Right renal pelvis (tissue), 4 donors: ENCODE results near the gene SV2C. TPM values are rescaled to one million over a fixed set of nuclear protein-coding genes. Genes with fewer than 3 reads are reported as not detected.

Experiments used
- DNase-seq, 4 donors: peaks; one replicate each; pipeline ENCODE4 v3.0.0-alpha.2; 2013; ENCODE audit warnings: low read depth in 4 of 4, low spot score in 3 of 4, missing footprints in 1 of 4
- polyA plus RNA-seq, 4 donors: library from polyadenylated mRNA; unstranded; fragments of 120-200 nt; gene quantifications; one replicate each; pipeline ENCODE4 v1.2.1, GENCODE V29; 2013; ENCODE audit not compliant: insufficient read length in 4 of 4

Gene SV2C
- polyA plus RNA-seq, 4 donors: 0.07 to 0.35 (median 0.20) TPM

DNA sequence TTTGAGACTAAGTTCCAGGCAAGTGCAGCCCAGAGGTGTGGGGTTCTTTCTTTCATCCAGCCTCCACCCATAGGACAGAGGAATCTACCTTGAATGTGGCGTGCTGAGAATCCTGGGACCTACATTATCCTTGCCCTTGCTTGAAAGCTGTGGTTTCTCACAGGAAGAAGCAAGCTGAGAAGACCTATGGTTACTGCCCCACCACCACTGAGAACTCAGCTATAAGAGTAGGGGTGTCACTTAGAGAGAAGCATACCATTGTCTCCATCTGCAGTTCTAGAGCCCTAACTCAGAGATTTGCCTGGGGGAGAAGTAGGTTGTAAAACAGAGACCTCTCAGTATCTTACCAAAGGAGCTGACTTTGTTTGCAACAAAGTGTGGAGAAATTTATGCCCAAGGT is 72.4 kb downstream of the SV2C start:
- no peak for DNase-seq

DNA sequence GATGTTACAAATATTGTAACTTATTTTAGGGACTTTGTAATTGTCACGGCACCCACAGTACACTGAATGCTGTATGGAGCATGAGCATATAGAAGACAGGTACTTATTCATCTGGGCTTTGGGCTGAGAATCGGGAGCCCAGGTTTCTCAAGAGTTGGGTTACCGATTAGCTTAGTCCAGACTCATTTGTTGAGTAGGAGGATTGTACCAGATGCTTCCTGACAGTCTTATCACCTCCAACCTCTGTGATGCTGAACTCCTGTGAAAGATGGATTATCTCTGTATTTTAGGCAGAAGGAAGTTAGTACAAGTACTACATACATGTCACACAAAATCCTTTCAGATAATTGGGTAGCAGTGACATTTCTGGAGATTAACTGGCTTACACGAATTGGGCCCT is 79.2 kb downstream of the SV2C start:
- DNase-seq: no peak

DNA sequence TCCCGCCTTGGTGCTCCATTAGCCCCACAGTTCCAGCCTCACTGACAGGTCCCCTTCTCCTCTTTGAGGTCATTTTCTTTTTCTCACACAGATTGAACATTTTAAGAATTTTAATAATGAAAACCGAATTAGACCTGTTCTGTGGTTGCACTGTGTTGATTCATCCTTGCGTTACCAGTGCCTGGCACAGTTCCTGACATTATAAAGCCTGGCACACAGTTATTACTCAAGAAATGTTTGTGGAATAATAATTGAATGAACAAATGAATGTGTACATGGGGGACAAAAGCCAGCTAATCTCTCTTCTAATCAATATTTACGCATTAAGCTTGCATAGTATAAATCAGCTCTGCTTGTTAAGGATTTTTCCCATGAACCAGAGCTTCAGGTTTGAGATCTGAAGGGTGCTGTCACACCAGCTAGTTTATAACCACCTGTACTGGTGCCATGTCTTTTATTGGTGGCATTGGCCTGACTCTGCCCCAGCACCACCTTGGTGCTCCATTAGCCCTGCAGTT is 80.0 kb downstream of the SV2C start:
- DNase-seq: no peak

DNA sequence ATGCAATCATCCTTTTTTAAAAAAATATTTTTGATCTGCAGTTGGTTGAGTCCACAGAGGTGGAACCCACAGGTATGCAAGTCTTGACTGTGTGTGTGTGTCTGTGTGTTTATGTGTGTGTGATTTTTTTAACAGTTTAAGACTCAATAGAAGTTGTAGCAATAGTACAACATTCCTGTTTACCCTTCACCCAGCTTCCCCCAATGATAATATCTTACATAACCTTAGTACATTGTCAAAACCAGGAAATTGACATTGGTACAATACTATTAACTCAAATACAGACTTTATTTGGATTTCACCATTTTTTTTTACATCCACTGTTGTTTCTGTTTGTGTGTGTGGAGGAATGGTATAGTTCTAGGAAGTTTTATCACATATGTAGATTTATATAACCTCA is 81.8 kb downstream of the SV2C start:
- DNase-seq: no peak

DNA sequence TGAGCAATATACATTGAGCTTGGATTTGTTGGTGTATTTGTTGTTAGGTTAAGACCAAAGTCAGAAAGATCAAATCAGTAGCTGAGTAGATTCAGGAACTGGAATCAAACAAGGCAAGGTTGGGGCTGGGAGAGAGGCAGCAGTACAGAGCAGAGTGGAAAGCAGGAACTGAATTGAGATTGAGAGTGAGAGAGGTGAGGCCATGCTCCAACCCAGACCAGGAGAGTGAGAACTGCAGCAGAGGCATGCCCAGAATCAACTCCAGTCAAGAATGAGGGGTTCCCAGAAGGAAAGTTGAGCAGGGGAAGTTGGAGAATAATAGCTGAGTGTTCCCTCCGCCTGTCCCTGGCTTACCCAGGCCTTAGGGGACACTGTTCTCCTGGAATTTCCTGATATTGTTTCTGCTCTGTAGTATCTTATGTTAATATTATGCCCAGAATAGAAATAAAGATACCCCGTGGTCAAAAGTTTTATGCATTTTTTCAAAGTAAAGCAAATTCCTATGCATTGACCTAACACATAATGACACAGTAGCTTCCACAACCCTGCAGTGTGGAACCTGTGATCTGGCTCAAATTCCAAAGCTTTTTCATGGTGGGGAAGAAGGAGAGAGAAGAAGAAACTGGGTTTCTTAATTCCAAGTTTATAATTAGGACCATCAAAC is 82.7 kb downstream of the SV2C start:
- no peak for DNase-seq

DNA sequence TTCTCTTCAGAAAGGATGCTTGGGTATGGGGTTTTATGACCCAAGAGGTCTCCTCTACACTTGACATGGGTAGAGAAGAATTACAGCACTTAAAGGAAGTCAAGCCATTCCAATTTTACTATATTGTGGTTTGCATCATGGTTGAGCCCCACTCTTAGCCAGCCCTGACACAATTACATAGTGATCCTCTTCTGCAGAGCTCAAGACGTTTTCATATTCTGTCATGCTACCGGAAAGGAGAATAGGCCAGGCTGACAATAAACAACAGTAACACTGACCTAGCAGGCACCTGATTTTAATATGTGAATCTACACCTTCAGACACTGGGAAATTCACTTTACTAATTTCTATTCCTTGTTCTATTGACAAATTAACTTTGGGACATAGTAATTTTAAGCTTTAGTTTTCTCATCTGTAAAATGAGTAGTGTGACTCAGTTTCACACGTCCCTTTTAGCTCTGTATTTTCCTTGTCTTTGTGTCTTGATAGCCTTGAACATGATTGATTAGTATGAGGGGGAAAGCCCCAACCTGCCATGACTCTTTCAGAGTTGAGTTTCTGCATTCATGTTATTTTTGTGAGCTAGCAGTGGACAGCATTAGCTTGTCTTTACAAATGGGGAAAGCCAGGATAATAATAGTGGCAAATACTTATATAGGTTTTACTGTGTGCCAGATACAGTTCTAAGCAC is 83.8 kb downstream of the SV2C start:
- DNase-seq: no peak

DNA sequence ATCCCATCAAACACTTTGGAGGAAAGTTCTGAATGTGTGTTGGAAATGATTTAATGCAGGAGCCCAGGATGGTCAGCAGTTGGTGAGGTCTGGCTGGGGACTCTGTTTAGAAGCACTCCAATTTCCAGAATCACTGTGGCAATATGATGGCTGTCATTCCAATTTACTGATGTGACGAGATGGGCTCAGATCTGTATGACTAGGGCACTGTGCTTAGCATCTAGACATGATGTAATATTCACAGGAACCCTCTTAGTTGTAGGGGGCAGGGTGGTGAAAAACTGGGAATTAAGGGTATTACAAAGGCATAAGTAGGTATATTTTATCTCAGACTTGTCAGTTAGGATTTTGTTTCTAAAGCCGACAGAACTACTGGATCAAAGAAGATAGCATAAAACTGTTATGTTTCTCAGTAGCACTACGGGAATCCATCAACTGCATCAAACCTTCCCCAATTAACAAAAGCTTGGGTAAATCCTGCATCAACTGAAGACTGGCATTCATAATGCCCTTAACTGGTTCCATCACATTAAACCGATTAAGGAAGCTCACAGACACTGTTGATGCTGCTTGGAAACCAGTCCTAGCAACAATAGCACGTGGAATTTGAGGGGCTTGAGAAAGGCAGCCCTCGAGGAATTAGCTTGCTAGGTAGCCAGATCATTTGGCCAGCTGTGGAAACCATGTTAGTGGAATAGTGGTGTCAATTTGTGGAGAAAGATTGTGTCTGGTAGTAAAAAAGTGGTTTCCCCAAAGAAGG is 86.1 kb downstream of the SV2C start:
- DNase-seq: no peak

DNA sequence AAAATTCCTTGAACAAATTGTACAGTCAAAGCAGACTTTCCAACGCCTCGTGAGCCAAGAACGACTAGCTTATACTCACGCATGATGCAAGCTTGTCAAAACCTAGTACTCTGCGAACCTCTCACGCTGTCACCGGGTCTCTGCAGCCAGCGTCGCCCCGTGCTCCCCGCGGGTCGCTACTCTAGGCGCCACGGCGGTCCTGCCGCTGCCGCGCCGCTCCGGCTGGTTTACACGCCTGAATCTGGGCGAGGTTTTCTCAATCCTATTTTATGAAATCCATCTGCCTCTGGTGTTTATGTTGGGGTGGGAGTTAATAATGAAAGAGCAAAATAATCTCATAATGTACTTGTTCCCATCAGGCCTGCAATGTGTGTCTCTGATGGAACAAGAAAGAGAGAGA is 90.9 kb downstream of the SV2C start:
- no peak for DNase-seq

DNA sequence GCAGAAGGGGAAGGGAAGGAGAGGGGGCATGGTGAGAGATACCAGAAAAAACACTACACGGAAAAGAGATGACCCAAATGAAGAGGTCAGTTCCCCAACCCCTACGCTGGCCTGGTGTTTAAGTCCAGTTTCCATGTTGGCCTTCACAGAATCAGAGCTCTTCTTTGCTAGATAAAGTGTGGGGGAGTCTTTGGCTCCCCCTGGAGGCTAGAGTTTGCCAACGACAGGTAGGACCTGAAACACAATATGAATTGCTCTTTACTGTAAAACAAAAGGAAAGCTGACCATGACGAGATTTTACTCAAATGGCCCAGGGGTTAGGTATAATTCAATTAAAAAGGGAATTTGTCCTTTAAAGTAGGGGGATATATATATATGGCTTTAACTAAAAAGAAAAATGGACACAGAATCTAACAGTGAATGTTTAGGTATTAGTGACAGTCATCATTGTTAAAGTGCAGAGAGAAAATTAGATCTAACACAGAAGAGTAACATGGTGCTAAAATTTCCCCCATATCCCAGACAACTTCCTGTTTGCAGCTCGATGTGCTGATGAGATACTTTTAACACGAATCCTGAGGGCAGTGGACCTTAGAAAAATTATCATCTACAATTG is 92.0 kb downstream of the SV2C start:
- peak; percentile 27 to 44 (median 32) for DNase-seq

DNA sequence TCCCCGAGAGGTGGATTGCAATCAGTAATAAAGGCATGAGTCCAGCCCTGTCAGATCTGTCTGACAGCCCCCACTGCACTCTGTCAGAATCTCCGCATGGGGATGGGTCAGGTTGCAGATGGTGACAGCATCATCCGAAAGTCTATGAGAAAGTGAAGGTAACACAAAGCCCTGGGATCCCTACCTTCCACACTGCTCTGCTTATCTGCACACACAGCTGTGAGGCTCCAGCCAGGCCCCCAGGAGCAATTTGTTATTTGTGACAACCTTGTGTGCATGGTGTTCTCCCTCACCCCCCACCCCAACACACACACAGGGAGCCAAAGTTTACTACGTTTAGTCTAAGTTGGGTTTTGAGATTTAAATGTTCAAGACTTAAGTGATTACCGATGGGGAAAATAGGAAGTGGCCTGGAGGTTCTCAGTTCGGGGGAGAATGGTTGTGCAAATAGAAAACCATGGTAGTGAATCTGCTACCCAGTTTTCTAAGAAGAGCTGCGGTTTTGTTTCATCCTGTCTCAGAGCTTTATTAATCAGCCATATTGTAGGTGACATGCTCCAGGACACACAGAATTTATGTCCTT is 92.7 kb downstream of the SV2C start:
- no peak for DNase-seq

DNA sequence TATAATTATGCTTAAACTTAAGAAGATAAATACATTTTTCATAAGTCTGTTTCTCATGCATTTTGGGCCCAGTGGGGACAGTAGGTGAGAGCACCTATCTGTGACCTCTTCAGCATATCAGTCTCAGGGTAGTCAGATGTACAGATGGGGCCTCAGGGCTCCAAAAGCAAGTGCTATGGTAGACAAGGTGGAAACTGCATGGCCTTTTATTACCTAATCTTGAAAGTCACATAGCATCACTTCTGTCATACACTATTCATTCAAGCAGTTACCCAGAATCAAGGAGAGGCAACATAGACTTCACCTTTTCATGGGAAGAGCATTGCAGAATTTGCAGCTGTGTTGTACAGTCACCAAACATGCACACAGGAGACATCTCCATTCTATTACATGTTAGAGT is 94.8 kb downstream of the SV2C start:
- no peak for DNase-seq

DNA sequence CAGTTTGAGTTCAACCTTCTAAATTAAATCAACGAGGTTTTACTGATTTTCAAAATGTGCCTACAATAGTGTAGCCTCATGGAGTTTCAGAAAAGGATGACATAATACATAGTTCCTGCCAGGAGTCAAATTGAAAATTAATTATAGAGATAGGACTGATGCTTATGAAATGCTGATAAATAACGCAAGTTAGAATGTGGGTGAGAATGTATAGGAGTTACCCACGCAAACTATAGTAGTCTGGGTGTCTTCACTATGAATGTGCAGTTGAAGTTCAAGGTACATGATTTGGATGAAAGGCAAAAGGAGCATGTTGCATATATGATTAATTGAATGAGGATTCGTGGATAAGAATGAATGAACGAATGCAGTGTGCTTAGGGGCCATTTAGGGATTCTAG is 95.7 kb downstream of the SV2C start:
- no peak for DNase-seq

DNA sequence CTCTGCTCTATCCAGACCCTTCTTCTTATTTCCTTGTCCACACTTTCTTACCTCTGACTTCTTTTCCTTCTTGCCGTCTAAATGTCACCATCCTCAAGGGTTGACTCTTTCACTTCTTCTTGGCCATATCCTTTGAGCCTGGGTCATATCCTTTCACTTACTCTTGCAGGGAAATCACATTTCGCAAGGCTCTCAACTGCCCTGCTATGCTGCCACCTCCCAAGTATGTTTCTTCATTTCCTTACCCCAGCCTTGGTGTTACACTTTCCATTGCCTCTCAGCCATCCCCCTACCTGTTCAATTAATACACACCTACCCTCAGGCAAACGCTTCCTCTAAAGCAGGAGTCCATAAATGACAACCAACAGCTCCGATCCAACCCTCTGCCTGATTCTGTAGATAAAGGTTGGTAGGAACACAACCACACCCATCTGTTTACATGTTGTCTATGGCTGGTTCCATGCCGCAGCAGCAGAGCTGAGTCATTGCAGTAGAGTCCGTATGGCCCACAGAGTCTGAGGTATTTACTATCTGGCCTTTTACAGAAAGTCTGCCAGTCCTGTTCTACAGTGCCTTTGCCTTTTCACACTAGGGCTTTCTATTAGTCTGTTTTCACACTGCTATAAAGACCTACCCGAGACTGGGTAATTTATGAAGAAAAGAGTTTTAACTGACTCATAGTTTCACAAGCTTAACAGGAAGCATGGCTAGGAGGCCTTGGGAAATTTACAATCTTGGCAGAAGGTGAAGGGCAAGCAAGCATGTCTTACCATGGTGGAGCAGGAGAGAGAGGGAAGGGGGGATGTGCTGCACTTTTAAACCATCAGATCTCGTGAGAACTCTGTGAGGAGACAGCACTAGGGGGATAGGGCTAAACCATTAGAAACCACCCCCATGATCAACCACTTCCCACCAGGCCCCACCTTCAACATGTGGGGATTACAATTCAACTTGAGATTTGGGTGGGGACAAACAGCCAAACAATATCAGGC is 97.9 kb downstream of the SV2C start:
- no peak for DNase-seq

DNA sequence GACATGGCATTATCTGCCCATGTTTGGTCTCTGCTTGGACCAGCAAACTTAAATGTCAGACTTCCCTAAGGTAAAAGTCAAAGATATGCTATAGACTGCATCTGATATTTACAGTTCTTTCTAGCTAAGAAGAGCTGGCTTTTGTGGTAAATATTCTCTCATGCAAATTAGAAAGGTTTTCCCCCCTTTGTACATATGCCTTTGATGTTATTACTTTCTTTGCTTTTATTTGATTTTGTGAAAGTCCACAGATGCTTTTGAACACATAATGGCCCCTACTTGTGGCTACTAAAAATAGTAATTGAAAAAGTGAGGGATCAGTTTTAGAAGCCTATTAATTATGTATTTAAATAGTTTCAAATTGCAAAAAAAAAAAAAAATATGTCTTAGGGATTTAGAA is 104.2 kb downstream of the SV2C start:
- DNase-seq: no peak

DNA sequence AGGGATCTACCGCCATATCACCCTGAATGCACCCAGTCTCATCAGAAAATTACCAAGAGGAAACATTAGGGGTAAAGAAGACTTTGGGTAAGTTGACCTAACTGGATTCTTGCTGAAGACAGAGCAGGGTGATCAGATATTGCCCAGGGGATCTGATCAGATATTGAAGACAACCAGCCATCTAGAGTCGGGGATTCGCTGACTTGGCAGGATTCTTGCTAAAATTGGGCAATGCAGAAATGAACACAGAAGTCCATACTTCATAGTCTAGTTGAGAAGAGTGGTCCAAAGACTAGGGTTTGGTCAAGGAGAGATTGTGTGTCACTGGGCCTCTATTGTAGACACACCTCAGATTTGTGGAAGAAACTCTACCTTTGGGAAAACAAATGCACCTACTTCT is 107.2 kb downstream of the SV2C start:
- no peak for DNase-seq

DNA sequence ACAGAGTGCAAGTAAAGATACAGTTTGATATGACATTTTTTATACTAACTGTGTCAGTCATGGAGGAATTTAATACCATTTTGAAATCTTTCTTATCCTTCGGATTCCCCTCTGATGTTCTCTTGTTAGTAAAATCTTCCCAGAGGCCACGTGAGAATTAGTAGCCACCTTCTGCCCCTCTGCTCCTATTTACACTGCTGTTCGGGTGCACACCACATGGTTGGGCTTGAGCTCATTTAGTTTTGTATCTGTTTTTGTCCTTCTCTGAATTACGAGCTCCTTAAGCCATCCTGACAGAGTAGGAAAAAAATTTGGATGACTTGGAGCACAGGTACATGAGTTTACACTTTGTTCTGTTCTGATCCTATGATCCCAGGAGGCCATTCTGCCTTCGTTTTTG is 109.7 kb downstream of the SV2C start:
- no peak for DNase-seq

DNA sequence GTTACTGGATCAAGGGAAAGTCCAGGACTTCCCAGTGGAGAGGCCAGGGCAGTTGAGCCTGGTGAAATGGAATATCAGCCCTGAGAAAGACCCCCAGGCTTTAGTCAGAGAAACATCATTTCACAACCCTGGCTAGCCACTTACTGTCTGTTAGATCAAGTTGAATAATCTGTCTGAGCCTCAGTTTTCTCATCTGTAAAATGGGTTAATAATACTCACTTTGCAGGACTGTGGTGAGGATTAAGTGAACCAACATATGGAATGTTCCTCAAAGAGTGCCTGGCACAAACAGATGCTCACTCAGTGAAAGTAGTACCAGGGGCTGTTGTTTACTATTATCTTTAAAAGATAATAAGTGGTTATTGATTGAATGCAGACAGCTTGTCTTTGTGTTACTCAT is 110.5 kb downstream of the SV2C start:
- DNase-seq: no peak

DNA sequence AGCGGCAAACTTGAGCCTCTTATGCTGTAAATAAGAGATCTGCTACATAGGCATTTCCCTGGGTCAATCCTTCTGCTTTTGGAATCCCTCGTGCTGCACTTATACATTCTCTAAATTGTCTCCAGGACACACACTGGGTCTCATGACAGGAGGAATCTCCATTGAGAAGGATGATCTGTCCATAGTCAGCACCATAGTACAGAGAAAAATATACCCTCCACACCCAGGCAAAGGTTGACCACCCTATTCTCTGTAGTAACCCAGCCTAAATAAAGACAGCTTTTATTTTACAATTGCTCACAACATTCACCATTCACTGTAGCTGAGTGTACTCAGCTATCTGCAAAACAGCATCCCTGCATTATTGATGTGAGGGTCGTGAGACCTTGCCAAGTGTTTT is 111.2 kb downstream of the SV2C start:
- no peak for DNase-seq

DNA sequence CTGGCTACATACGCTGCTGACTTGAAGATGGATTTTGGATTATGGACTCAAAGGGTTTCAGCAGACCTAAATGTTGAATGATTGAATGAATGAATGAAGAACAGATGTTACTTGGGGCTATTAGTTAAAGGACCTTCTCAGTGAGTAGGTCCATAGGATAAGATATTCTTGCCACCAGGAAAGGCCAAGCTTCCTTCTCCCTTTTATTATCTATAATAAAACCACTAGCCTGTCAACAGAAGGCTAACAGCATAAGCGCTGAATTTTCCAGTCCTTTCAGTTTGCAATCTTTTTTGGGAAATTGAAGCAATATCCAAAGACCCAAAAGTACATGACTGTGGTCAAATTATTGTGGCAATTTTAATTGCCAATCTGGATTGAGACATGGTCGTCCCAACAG is 113.3 kb downstream of the SV2C start:
- DNase-seq: no peak
